HG02870 (cell line): ENCODE data around the gene SIPA1.

Experiments
- ATAC-seq: cut with Tn5 transposase; IDR thresholded peaks from one replicate; pipeline ENCODE4 v1.9.1; 2021; ENCODE audit warnings: mild to moderate bottlenecking, moderate library complexity; ENCODE audit not compliant: unreplicated experiment

The SIPA1 gene

DNA sequence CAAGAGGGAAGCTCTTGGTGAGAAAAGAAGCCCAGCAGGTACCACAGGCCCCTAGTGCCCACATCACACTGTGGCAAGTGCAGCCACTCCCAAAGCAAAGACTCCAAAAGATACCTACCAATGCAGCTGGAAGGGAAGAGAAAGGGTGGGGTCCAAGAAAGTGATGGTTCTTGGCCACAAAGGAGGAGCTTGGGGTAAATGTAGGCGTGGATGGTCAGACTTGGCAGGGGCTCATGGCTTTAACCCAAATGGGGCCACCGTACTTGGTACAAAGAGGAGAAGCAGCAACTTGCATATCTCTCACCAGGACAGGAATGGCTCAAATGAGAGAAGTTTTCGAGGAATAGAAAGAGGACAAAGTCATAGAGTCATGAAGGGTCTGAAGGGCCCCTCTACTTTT is 28.7 kb upstream of the SIPA1 start:
- no peak for ATAC-seq

GRCh38 chr11:65609665-65610064 is 28.2 kb upstream of the SIPA1 start:
- no peak for ATAC-seq

DNA sequence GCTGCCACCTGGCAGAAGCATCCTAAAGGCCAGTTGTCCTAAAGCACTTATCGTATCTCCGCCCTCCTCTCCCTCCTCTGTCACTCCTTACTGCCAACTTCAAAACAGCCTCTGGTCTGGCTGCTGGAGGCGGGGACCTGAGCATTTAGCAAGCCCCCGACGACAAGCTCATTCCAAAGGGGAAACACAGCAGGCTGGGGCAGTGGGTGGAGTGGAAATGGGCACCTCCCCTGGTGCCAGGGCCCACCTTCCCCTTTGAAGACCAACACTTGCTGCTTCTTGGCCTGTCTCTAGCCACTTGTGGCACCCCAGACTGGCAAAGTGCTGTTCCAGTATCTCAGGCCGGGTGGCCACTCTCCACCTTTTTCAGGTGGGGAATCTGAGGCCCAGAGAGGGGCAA is 27.5 kb upstream of the SIPA1 start:
- no peak for ATAC-seq

DNA sequence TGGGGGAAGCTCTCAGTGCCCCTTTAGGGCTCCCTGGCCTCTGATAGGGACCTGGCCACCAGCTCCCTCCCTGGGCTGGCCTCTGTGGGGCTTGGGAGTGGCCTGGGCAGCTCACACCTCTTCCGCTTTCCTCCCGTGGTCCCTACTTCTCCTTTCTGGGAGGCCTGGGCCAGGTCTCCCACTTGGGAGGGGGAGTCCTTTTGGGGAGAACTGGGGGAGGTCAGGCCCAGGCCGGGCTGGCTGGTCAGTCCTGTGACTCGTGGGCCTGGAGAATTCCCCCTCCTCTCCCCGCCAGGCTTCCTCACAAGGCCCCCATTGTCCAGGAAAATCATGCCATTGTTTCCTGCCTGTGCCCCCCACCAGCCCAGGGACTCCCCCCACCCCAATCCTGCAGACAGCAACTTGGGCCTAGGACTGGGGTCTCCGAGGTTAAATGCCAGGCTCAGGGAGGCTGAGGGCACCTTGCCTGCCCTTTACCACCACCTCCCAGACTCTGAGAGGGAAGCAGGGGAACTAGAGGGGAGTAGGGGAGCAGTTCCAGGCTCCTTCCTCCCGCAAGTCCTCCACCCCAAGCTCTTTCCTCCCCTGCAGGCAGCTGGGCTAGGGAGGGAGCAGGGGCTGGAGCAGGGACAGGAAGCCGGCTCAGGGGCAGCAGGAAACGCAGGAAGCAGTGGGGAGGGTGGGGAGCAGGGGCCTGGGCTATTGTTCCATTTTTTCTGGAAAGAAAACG is 26.7 kb upstream of the SIPA1 start:
- ATAC-seq = no peak

- no peak for ATAC-seq
These were observed 25.9 kb upstream of the SIPA1 start for GRCh38 chr11:65611758-65612603.

DNA sequence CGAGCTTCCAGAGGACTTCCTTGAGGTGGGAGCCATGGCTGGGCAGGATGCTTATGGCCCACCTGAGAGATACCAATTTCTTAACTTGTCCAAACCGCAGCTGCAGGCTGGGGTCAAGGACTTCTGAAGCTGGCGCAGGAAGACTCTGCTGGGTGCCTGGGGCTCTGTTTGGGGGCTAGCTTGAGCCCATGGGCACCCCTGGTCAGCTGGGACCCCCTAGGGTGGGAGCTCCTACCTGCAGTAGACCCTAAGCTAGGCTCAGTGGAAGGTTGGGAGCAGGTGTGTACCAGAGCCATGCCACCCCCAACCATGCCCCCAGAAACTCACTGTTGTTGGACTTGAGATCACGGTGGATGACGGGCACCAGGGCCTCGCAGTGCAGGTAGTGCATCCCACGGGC is 25.2 kb upstream of the SIPA1 start:
- no peak for ATAC-seq

DNA sequence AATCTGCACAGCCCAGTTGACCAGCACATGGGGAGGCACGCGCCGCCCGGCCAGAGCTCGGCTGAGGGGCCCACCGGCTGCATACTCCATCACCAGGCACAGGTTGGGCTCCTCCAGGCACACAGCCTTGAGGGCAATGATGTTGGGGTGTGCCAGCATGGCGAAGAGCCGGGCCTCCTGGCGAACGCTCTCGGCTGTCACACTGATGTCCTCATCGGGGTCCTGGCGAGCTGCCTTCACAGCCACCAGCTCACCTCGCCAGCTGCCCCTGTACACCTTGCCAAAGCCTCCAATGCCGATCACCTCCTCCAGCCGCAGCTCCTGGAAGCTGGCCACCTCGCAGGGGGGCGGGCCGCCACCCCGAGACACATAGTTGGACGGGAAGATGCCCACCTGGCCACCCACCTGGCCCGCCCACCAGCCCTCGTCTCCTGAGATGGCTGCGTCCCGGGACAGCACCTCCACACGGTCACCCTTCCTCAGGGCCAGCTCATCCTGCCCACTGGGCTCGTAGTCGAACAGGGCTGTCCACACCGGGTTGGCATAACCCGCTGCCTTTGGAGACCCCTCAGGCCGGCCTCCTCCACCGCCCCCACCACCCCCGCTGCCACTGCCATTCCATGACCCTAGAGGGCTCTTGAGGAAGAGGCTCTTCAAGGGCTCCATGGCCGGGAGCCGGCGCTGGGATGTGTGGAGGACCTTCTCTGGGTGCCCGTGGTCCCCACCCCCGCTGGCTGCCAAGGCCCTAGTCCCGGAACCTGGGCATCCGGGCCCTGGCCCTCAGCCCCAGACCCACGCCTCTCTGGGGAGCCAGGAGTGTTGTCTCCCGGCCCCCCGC is 24.6 kb upstream of the SIPA1 start:
- ATAC-seq = no peak

DNA sequence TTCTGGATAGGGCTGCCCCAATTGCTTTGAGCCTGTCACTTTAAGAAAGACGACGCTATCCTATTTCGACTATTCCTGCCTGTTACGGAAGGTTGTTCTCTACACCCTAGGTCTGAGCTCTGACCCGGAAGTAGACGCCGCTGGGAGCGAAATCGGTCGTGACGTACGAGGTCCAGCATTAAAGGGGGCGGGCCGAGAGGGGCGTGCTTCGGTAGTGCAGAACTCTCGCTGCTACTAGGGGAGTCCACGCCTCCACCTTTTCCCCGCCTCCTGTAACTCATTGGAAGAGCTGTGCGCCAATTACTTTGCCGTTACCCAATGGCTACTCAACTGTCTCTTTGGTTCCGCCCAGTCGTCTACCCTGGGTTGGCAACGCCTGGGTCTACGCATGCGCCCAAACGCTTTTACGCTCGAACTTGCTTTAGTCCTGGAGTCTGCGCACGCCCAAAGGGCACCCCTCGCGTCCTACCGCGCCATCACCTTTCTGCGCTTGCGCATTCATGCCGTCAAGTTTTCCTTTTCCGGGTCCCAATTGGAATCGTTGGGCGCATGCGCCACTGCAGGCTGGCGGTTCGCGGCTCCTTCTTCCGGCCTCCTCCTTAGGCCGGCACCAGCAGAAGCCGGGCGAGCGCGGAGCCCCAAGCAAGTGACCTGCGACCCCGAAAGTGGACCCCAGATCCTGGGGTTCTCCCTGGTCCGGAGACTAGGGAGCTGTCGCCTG is 22.5 kb upstream of the SIPA1 start, which contains the start of gene PCNX3:
TSS of gene PCNX3 (plus strand) at position 548 of the 721 bp plus-strand sequence. CDS start 536 bp downstream, outside the sequence.
- peak; percentile 79 for ATAC-seq

DNA sequence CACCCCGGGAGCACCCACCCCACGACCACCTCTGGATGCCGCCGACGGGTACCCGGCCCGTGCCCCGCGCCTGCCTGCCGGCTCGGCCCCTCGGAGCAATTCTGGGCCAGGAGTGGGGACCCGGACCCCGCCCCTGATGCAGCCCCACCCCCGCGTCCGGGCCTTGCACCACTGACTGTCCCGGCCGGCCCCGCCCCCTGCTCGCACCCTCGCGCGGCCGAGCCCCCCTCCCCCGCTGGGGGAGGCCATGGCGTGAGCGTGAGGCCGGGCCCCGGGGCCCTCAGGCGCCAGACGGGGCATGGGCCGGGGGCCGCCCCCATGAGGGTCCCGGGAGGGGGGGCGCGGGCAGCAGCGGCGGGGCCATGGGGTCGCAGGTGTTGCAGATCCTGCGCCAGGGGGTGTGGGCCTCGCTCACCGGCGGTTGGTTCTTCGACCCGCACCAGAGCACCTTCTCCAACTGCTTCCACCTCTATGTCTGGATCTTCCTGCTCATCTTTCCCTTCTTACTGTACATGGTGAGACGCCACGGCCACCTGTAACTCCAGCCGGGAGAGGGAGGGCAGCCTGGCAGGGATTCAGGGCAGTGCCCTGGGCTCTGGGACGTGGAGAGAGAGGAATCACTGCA is 21.8 kb upstream of the SIPA1 start:
- peak; percentile 0 for ATAC-seq

DNA sequence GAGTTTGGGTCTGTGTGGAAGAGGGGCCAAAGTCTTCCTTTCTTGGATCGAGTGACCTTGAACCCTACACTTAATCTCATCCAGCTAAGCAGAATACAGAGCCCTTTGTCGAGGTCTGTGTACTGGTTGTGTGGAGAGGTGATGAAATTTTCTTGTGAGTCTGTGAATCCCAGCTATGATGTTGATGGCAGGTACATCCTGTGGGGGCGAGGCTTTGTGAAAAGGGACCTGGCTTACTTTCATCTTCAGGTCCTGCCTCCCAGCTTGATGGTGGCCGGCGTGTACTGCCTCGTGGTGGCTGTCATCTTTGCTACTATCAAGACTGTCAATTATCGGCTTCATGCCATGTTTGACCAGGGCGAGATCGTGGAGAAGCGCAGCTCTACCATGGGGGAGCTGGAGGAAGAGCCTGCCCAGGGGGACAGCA is 21.3 kb upstream of the SIPA1 start:
- ATAC-seq = no peak

DNA sequence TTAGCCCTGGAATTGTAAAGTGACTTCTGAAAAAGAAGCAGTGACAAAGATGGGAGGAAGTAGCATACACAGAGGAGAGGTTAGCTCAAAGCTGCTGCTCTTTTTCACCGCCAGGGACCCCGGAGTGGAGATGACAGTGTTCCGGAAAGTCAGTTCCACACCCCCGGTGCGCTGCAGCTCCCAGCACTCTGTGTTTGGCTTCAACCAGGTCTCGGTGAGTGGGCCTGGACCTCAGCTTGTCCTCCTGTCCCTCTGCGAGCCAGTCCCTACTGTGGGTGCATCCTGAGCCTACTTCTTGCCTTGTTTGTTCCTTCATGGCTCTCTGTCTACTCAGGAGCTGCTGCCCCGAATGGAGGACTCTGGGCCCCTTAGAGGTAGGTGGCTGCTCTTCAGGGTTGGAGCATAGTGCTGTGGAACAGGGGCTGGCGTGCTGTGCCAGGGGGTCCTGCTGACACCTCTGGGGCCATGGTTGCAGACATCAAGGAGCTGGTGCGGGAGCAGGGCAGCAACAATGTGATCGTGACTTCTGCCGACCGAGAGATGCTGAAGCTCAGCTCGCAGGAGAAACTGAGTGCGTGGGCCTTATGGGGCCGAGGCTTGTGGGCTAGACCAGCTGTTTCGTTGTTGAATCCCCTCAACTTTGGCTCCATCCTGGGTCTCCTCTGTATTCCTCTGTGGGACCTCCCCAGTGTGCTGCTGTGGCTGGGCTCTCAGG is 20.6 kb upstream of the SIPA1 start:
- ATAC-seq = no peak

GRCh38 chr11:65617990-65618751 is 19.7 kb upstream of the SIPA1 start:
- no peak for ATAC-seq

GRCh38 chr11:65618763-65619162 is 19.1 kb upstream of the SIPA1 start:
- no peak for ATAC-seq

DNA sequence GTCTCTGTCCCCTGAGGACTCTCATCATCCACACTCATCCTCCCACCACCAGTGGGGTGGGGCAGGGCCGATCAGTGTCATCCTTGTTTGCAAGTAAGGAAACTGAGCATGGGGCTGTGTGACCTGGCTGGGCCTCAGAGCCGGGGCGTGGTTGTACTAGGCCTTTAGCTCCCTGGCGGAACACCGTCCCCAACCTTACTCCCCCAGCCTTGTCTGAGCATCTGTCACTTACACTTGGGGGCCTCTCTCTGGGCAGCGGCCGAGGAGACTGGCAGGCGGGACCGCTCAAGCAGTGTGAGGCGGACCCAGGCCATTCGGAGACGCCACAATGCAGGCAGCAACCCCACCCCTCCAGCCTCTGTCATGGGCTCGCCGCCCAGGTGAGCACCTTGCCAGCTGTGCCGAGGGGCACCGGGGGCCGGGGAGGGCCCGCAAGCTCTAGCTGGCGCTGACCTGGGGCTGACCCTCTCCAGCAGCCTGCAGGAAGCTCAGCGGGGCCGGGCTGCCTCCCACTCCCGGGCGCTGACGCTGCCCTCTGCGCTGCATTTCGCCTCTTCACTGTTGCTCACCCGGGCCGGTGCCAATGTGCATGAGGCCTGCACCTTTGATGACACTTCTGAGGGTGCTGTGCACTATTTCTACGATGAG is 18.5 kb upstream of the SIPA1 start:
- no peak for ATAC-seq

DNA sequence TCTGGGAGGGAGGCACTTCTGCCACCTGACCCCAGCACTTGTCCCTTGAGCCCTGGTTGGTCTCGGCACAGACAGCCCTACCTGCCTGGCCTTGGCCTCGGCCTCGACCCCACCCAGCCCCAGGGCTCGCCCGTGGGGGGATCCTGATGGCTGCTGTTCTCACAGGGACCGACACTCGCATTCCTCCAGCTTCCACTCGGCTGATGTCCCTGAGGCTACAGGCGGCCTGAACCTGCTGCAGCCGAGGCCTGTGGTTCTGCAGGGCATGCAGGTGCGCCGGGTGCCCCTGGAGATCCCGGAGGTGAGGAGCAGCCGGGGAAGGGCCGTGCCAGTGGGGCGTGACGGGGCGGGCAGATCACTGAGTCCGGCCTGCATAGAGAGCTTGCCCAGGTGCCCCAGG is 17.2 kb upstream of the SIPA1 start:
- ATAC-seq = no peak

DNA sequence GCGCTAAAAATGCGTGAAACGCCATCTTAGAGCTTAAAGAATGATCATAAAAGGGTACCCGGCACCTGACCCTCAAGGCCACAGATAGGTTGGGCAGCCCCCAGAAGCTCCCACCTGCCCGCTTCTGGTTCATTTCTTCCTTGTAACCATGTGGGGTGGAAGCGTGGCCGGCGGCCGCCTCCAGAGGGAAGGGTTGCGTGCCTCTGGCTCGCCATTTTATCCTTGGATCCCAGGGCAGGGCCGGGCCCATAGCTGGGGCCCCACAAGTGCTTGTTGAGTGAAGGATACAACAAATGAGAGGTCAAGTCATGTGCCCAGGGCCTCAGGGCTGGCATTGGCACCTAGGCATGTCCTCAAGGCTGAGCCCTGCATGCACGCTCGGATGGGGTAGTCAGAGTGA is 16.4 kb upstream of the SIPA1 start:
- ATAC-seq = no peak

GRCh38 chr11:65622011-65622410 is 15.9 kb upstream of the SIPA1 start:
- no peak for ATAC-seq

DNA sequence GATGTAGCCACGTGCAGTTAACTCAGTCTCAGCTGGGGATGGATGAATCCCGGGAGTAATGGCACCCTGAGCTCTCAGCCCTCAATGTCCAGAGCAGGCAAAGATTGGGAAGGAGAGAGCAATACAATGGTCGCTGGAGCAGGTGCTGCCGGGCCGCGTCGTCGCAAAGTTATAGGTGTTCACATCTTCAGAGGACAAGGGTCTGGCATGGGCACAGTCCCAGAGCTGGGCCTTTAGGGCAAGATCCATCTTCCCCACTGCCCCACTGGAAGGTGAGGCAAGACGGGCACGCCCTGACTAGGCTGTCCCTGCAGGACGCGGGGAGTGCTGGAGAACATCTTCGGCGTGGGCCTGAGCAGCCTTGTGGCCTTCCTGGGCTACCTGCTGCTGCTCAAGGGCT is 14.7 kb upstream of the SIPA1 start:
- no peak for ATAC-seq
